Osteocyte (in vitro differentiated cells): ENCODE data around the gene IGDCC3. TPM values are rescaled to one million over a fixed set of nuclear protein-coding genes. Genes with fewer than 3 reads are reported as not detected.

Experiments
- DNase-seq: peaks from one replicate; pipeline ENCODE4 v3.0.0; 2021; ENCODE audit warnings: mixed read lengths; ENCODE audit not compliant: unreplicated experiment; ENCODE audit errors: extremely low spot score
- H3K27ac Mint-ChIP-seq: one replicate; pipeline ENCODE4 v1.8.0; 2021; ENCODE audit warnings: mild to moderate bottlenecking, mixed read lengths; ENCODE audit not compliant: unreplicated experiment
- H3K27me3 Mint-ChIP-seq: one replicate; pipeline ENCODE4 v1.8.0; 2021; ENCODE audit warnings: mixed read lengths; ENCODE audit not compliant: unreplicated experiment
- H3K36me3 Mint-ChIP-seq: one replicate; pipeline ENCODE4 v1.8.0; 2021; ENCODE audit warnings: mixed read lengths; ENCODE audit not compliant: unreplicated experiment
- H3K4me1 Mint-ChIP-seq: one replicate; pipeline ENCODE4 v1.8.0; 2021; ENCODE audit warnings: mixed read lengths; ENCODE audit not compliant: unreplicated experiment
- H3K4me3 Mint-ChIP-seq: one replicate; pipeline ENCODE4 v1.8.0; 2021; ENCODE audit warnings: mild to moderate bottlenecking, moderate library complexity, mixed read lengths; ENCODE audit not compliant: unreplicated experiment
- H3K9me3 Mint-ChIP-seq: one replicate; pipeline ENCODE4 v1.8.0; 2021; ENCODE audit warnings: mixed read lengths; ENCODE audit not compliant: unreplicated experiment
- total RNA-seq: library from RNA; stranded (reverse); gene quantifications from 2 replicates; pipeline ENCODE4 v1.2.1, GENCODE V29; 2021
- TF ChIP-seq, protein P1 (sequence below): fragments of 200-600 bp; sonication (generic); IDR thresholded peaks from 2 replicates; pipeline ENCODE4 v1.5.0; 2021; ENCODE audit warnings: antibody characterized with exemption, mild to moderate bottlenecking, moderate library complexity

The IGDCC3 gene
- total RNA-seq, 1 donor from 2014 or later: 0.48 TPM

GRCh38 chr15:65416845-65417416, 39.1 kb upstream of the IGDCC3 start:
- Mint-ChIP-seq H3K27me3 (no peaks in the 10 kb centered on the region), H3K36me3 (peaks cover 2% of the 10 kb centered on the region), H3K9me3 (no peaks in the 10 kb centered on the region), H3K27ac (peak overlapping the region; percentile 97), H3K4me1 (peaks cover 91% of the 10 kb centered on the region), H3K4me3 (peak overlapping the region; percentile 44)
- DNase-seq: no peak
- TF ChIP-seq, protein P1, sequence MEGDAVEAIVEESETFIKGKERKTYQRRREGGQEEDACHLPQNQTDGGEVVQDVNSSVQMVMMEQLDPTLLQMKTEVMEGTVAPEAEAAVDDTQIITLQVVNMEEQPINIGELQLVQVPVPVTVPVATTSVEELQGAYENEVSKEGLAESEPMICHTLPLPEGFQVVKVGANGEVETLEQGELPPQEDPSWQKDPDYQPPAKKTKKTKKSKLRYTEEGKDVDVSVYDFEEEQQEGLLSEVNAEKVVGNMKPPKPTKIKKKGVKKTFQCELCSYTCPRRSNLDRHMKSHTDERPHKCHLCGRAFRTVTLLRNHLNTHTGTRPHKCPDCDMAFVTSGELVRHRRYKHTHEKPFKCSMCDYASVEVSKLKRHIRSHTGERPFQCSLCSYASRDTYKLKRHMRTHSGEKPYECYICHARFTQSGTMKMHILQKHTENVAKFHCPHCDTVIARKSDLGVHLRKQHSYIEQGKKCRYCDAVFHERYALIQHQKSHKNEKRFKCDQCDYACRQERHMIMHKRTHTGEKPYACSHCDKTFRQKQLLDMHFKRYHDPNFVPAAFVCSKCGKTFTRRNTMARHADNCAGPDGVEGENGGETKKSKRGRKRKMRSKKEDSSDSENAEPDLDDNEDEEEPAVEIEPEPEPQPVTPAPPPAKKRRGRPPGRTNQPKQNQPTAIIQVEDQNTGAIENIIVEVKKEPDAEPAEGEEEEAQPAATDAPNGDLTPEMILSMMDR: no peak

DNA sequence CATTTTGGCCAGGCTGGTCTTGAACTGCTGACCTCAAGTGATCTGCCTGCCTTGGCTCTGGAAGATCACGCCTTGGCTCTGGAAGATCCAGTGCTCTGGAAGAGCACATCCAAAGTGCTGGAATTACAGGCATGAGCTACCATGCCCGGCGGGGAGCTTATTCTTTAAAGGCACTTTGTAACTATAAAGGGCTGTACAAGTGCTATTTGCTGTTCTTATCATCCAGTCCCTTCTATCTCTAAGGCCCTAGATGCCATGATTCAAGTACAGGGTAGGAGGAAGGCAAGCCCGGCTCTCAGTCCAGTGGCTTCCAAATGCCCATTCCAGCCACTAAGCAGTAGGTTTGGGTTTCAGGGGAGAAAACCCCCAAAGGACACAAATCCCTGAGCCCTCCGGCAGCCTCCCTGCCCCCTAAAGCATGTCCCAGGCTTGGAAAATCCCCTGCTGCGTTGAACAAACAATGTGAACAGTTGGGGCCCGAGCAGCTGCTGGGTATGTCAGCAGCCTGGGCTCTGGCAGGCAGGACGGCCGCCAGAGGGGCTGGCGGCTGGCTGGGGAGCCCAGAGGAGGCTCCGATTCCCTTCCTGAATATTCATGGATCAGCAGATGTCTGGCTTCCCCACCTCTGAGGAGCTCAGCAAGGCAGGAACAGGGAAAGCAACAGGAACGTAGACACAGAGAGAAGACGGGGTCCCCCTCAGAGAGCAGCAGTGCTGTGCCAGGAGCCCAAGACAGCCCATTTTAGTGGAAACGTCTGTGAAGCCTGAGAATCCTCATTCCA, 37.2 kb upstream of the IGDCC3 start:
- TF ChIP-seq, protein P1: peak; percentile 42
- peak overlapping the region; percentile 60 for H3K4me3 Mint-ChIP-seq
- peak; percentile 93 for DNase-seq
- H3K27ac Mint-ChIP-seq: peak overlapping the region; percentile 97
- peaks cover 92% of the 10 kb centered on the region for H3K4me1 Mint-ChIP-seq
- H3K36me3 Mint-ChIP-seq: peaks cover 1% of the 10 kb centered on the region
- H3K27me3 Mint-ChIP-seq: no peaks in the 10 kb centered on the region
- no peaks in the 10 kb centered on the region for H3K9me3 Mint-ChIP-seq

GRCh38 chr15:65413760-65414144, 36.0 kb upstream of the IGDCC3 start:
- Mint-ChIP-seq H3K4me1 (peaks cover 89% of the 10 kb centered on the region), H3K4me3 (no peak overlapping the region), H3K9me3 (no peaks in the 10 kb centered on the region), H3K27me3 (no peaks in the 10 kb centered on the region), H3K27ac (peak overlapping the region; percentile 97), H3K36me3 (peaks cover 1% of the 10 kb centered on the region)
- TF ChIP-seq, protein P1: no peak
- no peak for DNase-seq

DNA sequence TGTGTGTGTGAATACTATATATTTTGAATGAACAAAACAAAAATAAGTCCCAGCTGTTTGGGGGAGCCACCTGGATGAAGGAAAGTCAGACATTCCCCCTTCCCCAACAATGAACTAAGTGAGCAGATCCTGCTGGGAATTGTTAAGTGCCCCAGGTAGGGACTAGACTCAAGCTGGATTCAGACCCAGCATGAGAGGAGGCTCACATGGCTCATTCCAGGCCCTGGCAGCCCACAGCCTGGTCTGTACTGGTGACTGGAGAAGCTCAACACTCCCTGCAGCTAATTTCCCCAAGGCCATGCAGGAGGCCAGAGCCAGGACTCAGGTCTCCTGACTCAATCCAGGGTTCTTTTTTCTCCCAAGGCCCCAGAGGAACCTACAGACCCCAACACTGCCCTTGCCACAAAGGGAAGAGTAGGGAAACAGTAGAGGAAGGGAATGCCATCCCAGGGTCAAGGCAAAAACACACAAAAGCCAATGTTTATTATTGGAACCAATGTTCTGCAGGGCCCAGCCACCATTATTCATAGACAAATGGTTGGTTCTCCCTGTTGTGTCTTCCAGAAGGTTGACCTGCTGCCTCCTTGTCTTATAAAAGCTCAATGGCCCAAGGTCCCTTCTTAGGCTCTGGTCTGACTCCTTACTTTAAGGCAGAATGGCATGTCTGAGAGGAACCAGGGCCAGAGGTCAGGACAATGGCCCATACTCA, 35.4 kb upstream of the IGDCC3 start:
- Mint-ChIP-seq H3K27ac (peak overlapping the region; percentile 41), H3K27me3 (no peaks in the 10 kb centered on the region)
- TF ChIP-seq, protein P1: no peak

GRCh38 chr15:65412556-65412955, 34.8 kb upstream of the IGDCC3 start:
- Mint-ChIP-seq H3K27ac (no peak overlapping the region), H3K9me3 (no peaks in the 10 kb centered on the region), H3K27me3 (no peaks in the 10 kb centered on the region), H3K36me3 (peaks cover 1% of the 10 kb centered on the region), H3K4me3 (no peak overlapping the region), H3K4me1 (peaks cover 86% of the 10 kb centered on the region)
- no peak for DNase-seq
- TF ChIP-seq, protein P1: no peak

More for the DNA sequence above, 35.4 kb upstream of the IGDCC3 start:
- no peak for DNase-seq
- H3K9me3 Mint-ChIP-seq: no peaks in the 10 kb centered on the region
- peaks cover 1% of the 10 kb centered on the region for H3K36me3 Mint-ChIP-seq
- H3K4me1 Mint-ChIP-seq: peaks cover 89% of the 10 kb centered on the region
- H3K4me3 Mint-ChIP-seq: no peak overlapping the region
